ENCODE measurements around the gene INO80D.

DNA sequence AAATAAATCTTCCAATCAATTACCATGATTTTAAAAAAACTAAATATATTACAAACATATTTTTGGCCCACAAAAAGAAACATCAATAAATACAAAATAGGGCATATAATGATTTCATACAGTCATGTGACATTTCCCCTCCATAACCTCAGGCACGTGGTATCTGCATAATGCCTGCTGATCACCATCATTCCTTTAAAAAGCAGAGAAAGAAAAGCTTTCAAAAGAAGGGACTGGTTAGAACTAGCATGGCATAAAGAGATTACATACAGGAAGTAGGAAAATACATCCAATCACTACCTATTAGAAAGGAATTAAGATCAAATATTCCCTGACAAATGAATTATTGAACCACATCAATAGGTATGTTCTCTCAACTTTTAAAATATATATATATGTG is 83.5 kb downstream of the INO80D start:
- TF ChIP-seq POLR2AphosphoS5 (IDR thresholded peaks at IDR 0.05) (no peak), EP300 (IDR thresholded peaks at IDR 0.05) (no peak)
